GM19023 (cell line): ENCODE measurements around the gene SRP14.
"Not testable (repeated sequence)": the region's sequence is repeated elsewhere in the genome, so short reads cannot be mapped to it uniquely, and the experiment has no call there.

Experiments
- ATAC-seq: cut with Tn5 transposase; IDR thresholded peaks from one replicate; pipeline ENCODE4 v1.9.1; 2021; ENCODE audit warnings: mild to moderate bottlenecking, moderate library complexity; ENCODE audit not compliant: unreplicated experiment

SRP14 gene

GRCh38 chr15:40051616-40052415, 12.8 kb upstream of the SRP14 start:
- ATAC-seq = no peak

- ATAC-seq = no peak
These were observed 11.9 kb upstream of the SRP14 start for GRCh38 chr15:40050788-40051470.

- no peak for ATAC-seq
These were observed 10.0 kb upstream of the SRP14 start for GRCh38 chr15:40048926-40049475.

- ATAC-seq = no peak
These were observed 9.3 kb upstream of the SRP14 start for GRCh38 chr15:40048211-40048792.

- ATAC-seq = peak; percentile 59
These were observed 8.6 kb upstream of the SRP14 start for GRCh38 chr15:40047415-40048210.

- no peak for ATAC-seq
These were observed 7.9 kb upstream of the SRP14 start for GRCh38 chr15:40046721-40047414.

GRCh38 chr15:40045572-40046217, 6.7 kb upstream of the SRP14 start:
- ATAC-seq = peak; percentile 17

GRCh38 chr15:40044717-40045571, 6.0 kb upstream of the SRP14 start:
- ATAC-seq = peak; percentile 73

- no peak for ATAC-seq
These were observed 5.1 kb upstream of the SRP14 start for GRCh38 chr15:40043927-40044716.

- ATAC-seq = no peak
These were observed 3.9 kb upstream of the SRP14 start for GRCh38 chr15:40042791-40043320.

- no peak for ATAC-seq
These were observed 1.8 kb upstream of the SRP14 start for GRCh38 chr15:40040770-40041169.

GRCh38 chr15:40040293-40040635, 1.3 kb upstream of the SRP14 start:
- no peak for ATAC-seq

- ATAC-seq = no peak
These were observed 725 bp downstream of the SRP14 start for GRCh38 chr15:40038275-40038637.

- ATAC-seq = no peak
These were observed 1.3 kb downstream of the SRP14 start for GRCh38 chr15:40037721-40038120.

- not testable (repeated sequence) for ATAC-seq
These were observed 3.8 kb downstream of the SRP14 start for GRCh38 chr15:40035182-40035581.

- no peak for ATAC-seq
These were observed 4.6 kb downstream of the SRP14 start for GRCh38 chr15:40034186-40034946.

GRCh38 chr15:40032125-40032839, 6.7 kb downstream of the SRP14 start:
- no peak for ATAC-seq
